Calu3 (cell line): Measurements from ENCODE around the gene ARHGAP12. TPM values are rescaled to one million over a fixed set of nuclear protein-coding genes. Genes with fewer than 3 reads are reported as not detected.

Experiments used
- BruUV-seq: library from RNA; stranded (reverse); fragments of 400-500 nt; replicated peaks from 2 replicates; lab custom pipeline; 2021; lab: Mats Ljungman, UMichigan
- CTCF ChIA-PET: fragments of 300-600 bp; sonication (Branson Sonifier 250); formaldehyde crosslinking; loops from one replicate; lab custom pipeline; 2022; ENCODE audit warnings: antibody characterized with exemption; lab: Charles Lee
- DNase-seq: peaks from one replicate; pipeline ENCODE4 v3.0.0; 2022
- H3K27ac Mint-ChIP-seq: one replicate; pipeline ENCODE4 v1.8.0; 2022; ENCODE audit warnings: mixed read lengths; ENCODE audit not compliant: unreplicated experiment
- H3K27me3 Mint-ChIP-seq: one replicate; pipeline ENCODE4 v1.8.0; 2022; ENCODE audit warnings: mixed read lengths; ENCODE audit not compliant: unreplicated experiment
- H3K36me3 Mint-ChIP-seq: one replicate; pipeline ENCODE4 v1.8.0; 2022; ENCODE audit warnings: mild to moderate bottlenecking, moderate library complexity, mixed read lengths; ENCODE audit not compliant: insufficient read depth, unreplicated experiment
- H3K4me1 Mint-ChIP-seq: one replicate; pipeline ENCODE4 v1.8.0; 2022; ENCODE audit warnings: mild to moderate bottlenecking, low read depth, mixed read lengths; ENCODE audit not compliant: unreplicated experiment
- H3K4me3 Mint-ChIP-seq: one replicate; pipeline ENCODE4 v1.8.0; 2022; ENCODE audit warnings: mild to moderate bottlenecking, low read depth, moderate library complexity, mixed read lengths; ENCODE audit not compliant: unreplicated experiment
- H3K9me3 Mint-ChIP-seq: one replicate; pipeline ENCODE4 v1.8.0; 2022; ENCODE audit warnings: low read depth, mixed read lengths; ENCODE audit not compliant: unreplicated experiment
- intact Hi-C: fragments of 100-400 bp; cut with micrococcal nuclease; formaldehyde crosslinking; loops from one replicate; pipeline ENCODE4 v1.10.0; 2022; ENCODE audit not compliant: unreplicated experiment
- total RNA-seq: library from RNA; stranded (reverse); gene quantifications from 2 replicates; pipeline ENCODE4 v1.2.3, GENCODE V29; 2022
- TF ChIP-seq, protein P1 (sequence below): fragments of 200-600 bp; IDR thresholded peaks from one replicate; pipeline ENCODE4 v1.8.0; 2022; ENCODE audit warnings: antibody characterized with exemption; ENCODE audit not compliant: unreplicated experiment

ARHGAP12 gene
- total RNA-seq, 1 experiment from 2014 or later = 56.0 TPM

DNA sequence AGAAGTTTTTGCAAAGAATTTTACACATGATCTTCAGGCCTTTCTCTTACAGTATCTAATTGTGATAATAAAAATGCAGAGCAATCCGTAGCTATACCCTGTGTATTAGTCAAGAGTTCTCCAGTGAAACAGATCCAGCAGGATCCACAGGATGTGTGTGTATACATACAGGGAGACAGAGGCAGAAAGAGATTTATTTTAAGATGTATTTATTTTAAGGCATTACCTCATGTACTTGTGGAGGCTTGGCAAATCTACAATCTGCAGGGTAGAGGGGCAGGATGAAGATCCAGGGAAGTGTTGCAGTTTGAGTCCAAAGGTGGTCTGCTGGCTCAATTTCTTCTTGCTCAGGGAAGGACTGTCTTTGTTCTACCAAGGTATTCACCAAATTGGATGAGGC lies 41.7 kb downstream of the ARHGAP12 start:
- DNase-seq = no peak
- H3K9me3 Mint-ChIP-seq = no peaks in the 10 kb centered on the region
- no peak overlapping the region for H3K4me3 Mint-ChIP-seq
- no TSS peak for BruUV-seq
- H3K27me3 Mint-ChIP-seq = no peaks in the 10 kb centered on the region
- CTCF ChIA-PET = interaction anchor here (0.6 to 0.7 kb wide), 2 partner anchors 20 to 1284 kb away, joined by 3 to 4 read pairs; no protein-coding TSS in a partner anchor
- TF ChIP-seq, protein P1, sequence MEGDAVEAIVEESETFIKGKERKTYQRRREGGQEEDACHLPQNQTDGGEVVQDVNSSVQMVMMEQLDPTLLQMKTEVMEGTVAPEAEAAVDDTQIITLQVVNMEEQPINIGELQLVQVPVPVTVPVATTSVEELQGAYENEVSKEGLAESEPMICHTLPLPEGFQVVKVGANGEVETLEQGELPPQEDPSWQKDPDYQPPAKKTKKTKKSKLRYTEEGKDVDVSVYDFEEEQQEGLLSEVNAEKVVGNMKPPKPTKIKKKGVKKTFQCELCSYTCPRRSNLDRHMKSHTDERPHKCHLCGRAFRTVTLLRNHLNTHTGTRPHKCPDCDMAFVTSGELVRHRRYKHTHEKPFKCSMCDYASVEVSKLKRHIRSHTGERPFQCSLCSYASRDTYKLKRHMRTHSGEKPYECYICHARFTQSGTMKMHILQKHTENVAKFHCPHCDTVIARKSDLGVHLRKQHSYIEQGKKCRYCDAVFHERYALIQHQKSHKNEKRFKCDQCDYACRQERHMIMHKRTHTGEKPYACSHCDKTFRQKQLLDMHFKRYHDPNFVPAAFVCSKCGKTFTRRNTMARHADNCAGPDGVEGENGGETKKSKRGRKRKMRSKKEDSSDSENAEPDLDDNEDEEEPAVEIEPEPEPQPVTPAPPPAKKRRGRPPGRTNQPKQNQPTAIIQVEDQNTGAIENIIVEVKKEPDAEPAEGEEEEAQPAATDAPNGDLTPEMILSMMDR = no peak
- H3K4me1 Mint-ChIP-seq = peaks cover 59% of the 10 kb centered on the region
- peaks cover 30% of the 10 kb centered on the region for H3K36me3 Mint-ChIP-seq
- intact Hi-C loops = no loop called here
- H3K27ac Mint-ChIP-seq = no peak overlapping the region

DNA sequence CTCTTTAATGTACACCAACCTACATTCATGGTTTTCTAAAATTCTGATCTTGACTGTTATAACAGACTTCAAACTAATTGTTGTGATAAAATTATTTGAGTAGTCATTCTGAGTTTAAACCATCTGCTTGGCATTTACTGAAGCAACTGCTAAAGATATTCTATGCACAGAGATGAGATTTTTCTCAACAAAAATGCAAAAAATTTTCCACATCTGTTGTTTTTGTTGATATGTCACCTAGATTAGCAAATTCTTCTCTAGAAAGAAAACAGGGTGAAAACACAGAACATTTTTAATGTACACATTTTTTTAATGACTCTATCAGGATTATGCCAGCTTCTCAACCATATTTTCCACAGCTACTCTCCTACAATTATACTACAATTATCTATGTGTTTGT lies 42.7 kb downstream of the ARHGAP12 start:
- Mint-ChIP-seq H3K9me3 (no peaks in the 10 kb centered on the region), H3K4me1 (peaks cover 51% of the 10 kb centered on the region), H3K36me3 (peaks cover 37% of the 10 kb centered on the region), H3K27ac (no peak overlapping the region), H3K27me3 (no peaks in the 10 kb centered on the region), H3K4me3 (no peak overlapping the region)
- no TSS peak for BruUV-seq
- CTCF ChIA-PET = interaction anchor here (0.6 kb wide), 1 partner anchor 1283 kb away, joined by 4 read pairs; no protein-coding TSS in a partner anchor
- TF ChIP-seq, protein P1 = no peak
- no peak for DNase-seq
- intact Hi-C loops = no loop called here

DNA sequence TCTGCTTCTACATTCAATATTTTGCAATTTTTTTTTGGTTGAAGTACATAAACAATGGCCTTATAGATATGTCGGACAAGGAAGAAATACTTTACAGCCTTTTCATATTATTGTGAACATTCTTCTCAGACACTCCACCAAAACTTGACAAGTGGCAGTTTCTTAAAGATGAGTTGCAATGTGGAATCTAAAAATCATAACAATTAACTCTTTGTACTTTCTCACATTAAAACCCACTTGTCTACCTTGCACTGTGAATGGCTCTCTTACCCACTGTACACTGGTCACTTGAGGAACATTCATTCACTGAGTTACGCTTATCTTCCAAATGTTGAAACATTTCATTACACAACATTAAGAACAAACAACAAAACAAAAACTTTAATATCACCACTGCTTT lies 44.2 kb downstream of the ARHGAP12 start:
- Mint-ChIP-seq H3K4me3 (peak overlapping the region; percentile 20), H3K27me3 (no peaks in the 10 kb centered on the region), H3K4me1 (peaks cover 61% of the 10 kb centered on the region), H3K9me3 (no peaks in the 10 kb centered on the region), H3K36me3 (peaks cover 44% of the 10 kb centered on the region), H3K27ac (peak overlapping the region; percentile 67)
- intact Hi-C loops = no loop called here
- no TSS peak for BruUV-seq
- TF ChIP-seq, protein P1 = no peak
- CTCF ChIA-PET = interaction anchor here (1.0 kb wide), 1 partner anchor 22 kb away, joined by 4 read pairs; no protein-coding TSS in a partner anchor
- DNase-seq = no peak

DNA sequence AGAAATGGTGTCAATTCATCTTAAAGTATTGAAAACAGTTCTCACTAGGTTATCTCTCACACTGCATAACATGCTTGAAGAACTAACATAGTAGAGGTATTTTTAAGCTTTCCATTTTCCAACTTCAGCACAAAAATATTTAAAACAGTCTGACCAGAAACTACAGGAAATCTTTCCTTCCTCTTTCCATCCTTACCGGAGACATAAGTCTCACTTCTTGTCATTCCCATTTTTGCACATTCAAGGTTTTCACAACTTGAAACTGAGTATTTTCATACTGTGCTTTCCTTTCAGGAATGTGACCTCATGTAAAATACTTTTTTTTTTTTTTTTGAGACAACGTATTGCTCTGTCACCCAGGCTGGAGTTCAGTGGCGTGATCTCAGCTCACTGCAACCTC lies 45.2 kb downstream of the ARHGAP12 start:
- H3K27me3 Mint-ChIP-seq = no peaks in the 10 kb centered on the region
- H3K36me3 Mint-ChIP-seq = peaks cover 42% of the 10 kb centered on the region
- peak overlapping the region; percentile 8 for H3K4me3 Mint-ChIP-seq
- H3K4me1 Mint-ChIP-seq = peaks cover 65% of the 10 kb centered on the region
- no peaks in the 10 kb centered on the region for H3K9me3 Mint-ChIP-seq
- intact Hi-C loops = no loop called here
- CTCF ChIA-PET = interaction anchor here (0.6 to 0.7 kb wide), 3 partner anchors 19 to 40 kb away, joined by 3 to 6 read pairs (median 5); no protein-coding TSS in a partner anchor
- no peak for DNase-seq
- BruUV-seq = no TSS peak
- H3K27ac Mint-ChIP-seq = peak overlapping the region; percentile 67
- TF ChIP-seq, protein P1 = no peak
